Renal cortical epithelial cell (primary cell): ENCODE measurements around the gene PYCARD. TPM values are rescaled to one million over a fixed set of nuclear protein-coding genes. Genes with fewer than 3 reads are reported as not detected.
"Not testable (repeated sequence)": the region's sequence is repeated elsewhere in the genome, so short reads cannot be mapped to it uniquely, and the experiment has no call there.

Source experiments
- DNase-seq: peaks from one replicate; pipeline ENCODE4 v3.0.0-alpha.2; 2011; ENCODE audit warnings: low read depth
- total RNA-seq: library from RNA; depleted of rRNA; stranded (reverse); fragments of >200 nt; gene quantifications from 2 replicates; pipeline ENCODE4 v1.2.3, GENCODE V29; 2014

Gene PYCARD
- total RNA-seq, 1 donor from 2014 or later = 19.9 TPM

DNA sequence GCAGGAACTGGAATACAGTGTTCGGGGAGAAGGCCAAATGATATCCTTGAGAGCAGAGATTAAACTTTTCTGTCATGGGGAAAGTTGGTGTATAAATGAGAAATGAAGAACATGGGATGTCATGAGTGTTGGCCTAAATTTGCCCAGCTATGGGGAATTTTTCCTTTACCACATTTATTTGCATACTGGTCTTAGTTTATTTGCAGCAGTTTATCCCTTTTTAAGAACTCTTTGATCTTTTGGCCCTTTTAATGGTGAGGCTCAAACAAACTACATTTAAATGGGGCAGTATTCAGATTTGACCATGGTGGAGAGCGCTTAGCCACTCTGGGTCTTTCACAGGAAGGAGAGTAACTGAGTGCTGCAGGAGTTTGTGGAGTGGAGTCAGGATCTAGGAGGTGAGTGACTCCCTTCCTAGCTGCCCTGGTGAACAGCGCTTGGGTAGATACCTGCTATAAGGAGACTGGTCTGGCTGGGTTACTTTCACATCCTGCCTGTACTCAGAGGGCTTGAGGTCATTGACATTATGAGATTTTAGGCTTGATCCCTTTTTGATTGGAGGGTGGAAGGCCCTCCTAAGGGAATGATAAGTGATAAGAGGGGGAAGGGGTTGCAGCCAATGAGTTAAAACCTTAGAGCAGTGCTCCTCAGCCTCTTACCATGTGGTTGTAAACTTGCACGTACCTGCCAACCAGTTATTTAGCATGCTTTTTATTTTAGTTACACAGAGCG is 10.7 kb downstream of the PYCARD start:
- no peak for DNase-seq

- no peak for DNase-seq
Measured at GRCh38 chr16:31190818-31191444, 11.6 kb downstream of the PYCARD start.

- DNase-seq = no peak
Measured at GRCh38 chr16:31190061-31190460, 12.5 kb downstream of the PYCARD start.

- DNase-seq = no peak
Measured at GRCh38 chr16:31189412-31189778, 13.2 kb downstream of the PYCARD start.

DNA sequence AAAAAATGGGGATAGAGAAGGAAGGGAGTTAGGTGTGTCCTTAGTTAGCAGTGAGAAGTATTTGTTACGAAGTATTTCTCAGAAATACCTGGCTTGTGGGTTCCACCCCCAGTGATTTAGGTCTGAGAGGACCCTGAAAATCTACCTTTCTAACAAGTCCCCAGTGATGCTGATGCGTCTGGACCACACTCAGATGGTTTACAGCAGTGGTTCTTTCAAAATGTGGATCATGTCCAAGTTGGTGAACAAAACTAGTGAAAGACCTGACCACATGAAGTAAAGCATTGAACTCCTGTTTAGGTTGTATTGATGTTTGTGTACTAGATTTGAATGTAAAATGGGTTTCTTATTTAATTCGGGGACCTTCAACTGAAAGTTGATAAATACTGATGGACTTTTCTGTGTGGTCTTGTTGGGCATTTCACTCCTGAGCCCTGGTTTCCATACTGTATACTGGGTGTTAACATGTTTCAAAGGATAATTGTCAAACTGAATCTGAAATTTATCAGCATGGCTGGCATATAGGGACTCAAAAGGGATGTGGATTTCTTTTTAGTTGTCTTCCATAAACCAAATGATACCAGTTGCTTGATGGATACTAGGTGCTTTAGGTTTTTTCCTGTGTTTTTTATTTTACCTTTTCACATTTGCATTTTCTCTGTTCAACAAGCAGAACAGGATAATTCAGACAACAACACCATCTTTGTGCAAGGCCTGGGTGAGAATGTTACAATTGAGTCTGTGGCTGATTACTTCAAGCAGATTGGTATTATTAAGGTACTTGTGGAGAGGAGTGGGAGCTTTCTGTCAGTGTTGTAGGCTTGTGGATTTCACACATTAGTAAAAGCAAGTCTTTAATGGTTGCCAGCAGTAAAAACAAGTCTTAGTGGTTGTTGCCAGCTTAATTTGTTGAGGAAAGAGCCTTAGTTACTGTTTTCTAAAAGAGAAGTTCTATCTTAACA is 13.8 kb downstream of the PYCARD start:
- no peak for DNase-seq

DNA sequence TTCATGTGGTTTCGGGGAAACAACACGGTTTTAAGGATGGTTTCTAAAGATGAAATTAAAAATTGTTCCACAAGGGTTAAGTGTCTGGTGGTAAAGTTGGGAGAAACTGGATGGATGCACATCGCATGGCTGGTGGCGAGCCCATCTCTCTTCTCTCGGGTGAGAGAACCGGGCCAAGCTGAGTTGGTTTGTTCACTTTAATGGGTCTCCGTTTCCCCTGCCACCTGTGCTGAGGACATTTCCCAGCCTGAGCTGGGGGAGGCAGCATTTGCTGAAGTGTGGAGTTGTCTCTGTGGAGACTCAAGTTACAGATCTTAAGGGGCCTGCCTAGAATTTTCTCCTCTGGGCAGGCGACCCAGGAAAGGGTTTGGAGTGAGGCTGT is 14.8 kb downstream of the PYCARD start:
- DNase-seq = no peak

DNA sequence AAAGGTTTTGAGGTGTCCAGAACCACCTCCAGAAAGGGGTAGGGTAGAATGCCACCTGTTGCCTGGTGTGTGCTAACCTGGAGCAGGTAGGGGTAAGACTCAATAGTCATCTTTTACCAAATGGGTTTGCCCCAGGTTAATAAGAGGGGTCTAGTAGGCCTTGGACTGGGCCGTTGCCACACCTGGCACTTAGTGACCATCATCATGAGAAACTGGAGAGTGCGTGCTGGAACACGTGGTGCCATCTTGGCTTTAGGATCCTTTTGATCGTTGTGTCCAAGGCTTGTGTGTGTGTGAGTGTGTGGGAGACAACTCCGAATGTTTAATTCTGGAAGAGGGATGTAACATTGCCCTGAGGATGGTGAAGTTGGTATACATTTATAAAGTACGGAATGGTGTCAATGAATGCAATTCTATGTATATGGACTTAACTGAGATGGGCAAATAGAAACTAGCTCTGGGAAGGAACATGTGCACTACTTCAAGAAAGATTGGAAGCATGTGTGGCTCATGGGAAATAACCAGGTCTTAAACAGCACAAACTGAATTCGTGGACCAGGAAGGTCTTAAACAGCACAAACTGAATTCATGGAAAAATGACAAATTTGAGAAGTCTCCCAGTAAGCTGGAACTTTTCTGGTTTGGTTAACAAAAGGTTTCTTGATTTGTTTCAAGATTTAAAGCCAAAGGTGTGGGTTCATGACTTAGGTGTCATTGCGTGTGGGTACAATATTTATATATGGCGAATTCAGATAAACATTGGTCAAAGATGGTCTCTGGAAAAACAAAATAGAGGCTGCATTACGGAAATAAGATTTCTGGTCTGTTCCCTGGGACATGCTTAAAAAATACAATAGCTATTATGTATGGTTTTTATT is 15.4 kb downstream of the PYCARD start:
- no peak for DNase-seq

GRCh38 chr16:31186176-31186575 is 16.4 kb downstream of the PYCARD start:
- no peak for DNase-seq

- no peak for DNase-seq
Measured at GRCh38 chr16:31185339-31185738, 17.2 kb downstream of the PYCARD start.

- no peak for DNase-seq
Measured at GRCh38 chr16:31184888-31185287, 17.7 kb downstream of the PYCARD start.

DNA sequence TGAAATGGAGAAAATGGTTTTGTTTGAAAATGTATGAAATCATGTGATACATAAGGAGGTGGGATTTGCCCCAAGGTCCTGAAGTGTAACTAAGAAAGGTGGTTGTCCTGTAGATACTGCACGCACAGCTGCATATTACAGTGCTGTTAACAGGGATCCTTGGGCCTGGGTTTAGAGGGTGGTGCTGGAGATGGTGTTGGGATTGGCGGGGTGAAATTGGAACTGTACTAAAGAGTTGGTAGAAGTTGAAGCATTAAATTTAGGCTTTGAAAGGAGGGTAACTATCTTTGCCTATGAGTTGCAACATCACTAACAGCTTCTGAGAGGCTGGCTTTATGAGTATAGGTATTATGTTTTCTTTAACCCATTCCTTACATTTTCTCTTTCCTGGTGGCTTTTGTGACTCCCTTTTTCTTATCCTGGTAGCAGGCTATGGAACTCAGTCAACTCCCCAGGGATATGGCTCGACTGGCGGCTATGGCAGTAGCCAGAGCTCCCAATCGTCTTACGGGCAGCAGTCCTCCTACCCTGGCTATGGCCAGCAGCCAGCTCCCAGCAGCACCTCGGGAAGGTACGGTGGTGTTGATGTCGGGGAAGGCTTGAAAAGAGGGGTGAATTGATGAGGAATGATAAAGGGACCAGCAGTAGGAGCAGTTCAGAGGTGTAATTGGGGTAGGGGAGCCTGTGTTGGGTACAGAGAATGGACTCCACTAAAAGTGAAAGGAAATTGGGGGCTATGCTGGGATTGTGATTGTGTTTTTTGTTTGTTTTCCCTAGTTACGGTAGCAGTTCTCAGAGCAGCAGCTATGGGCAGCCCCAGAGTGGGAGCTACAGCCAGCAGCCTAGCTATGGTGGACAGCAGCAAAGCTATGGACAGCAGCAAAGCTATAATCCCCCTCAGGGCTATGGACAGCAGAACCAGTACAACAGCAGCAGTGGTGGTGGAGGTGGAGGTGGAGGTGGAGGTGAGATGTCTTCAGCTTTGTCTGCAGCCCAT is 18.8 kb downstream of the PYCARD start:
- DNase-seq = no peak

DNA sequence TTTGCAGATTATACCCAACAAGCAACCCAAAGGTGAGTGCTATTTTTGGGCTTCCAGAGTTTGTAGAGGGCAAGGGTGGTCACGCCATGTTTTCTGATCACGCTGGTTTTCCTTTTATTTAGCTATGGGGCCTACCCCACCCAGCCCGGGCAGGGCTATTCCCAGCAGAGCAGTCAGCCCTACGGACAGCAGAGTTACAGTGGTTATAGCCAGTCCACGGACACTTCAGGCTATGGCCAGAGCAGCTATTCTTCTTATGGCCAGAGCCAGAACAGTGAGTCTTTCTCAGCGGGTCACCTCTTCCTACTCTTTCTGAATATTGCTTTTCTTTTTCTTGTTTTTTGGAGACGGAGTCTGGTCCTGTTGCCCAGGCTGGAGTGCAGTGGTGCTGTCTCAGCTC is 20.2 kb downstream of the PYCARD start:
- no peak for DNase-seq

DNA sequence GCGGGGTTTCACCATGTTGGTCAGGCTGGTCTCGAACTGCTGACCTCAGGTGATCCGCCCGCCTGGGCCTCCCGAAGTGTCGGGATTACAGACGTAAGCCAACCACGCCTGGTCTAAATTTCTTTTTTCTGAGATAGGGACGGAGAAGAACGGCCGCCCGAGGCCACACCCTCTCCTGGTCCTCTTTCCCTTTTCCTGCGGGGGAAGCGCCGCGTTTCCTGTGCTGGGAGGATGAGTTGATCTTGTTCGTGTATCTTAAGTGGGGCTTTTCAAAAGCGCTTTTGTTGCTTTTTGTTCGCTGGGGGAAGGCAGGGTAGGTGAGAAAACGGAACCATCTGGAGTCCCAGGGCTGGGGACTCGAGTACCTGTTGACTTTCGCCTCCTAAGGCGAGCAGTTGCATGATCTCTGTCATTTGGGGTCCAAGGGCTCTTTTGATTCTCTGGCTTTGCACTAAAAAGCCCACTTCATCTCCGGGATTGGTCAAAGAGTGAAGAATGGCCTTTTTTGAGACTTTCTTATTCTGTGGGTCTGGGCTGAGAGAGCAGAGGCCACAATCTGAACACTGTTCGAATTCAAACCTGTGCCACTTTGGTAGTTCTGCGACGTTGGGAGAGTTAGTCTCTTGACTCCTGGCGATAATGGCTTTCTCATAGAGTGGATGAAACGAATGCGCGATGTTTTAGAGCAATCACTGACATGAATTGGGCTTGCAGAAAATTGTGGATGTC is 21.3 kb downstream of the PYCARD start:
- no peak for DNase-seq

- peak; percentile 47 for DNase-seq
Measured at GRCh38 chr16:31179747-31180459, 22.7 kb downstream of the PYCARD start, which contains the start of gene FUS. Gene FUS, plus strand, starts transcription at chr16:31180139. Its CDS starts 76 bp downstream, at chr16:31180215.

DNA sequence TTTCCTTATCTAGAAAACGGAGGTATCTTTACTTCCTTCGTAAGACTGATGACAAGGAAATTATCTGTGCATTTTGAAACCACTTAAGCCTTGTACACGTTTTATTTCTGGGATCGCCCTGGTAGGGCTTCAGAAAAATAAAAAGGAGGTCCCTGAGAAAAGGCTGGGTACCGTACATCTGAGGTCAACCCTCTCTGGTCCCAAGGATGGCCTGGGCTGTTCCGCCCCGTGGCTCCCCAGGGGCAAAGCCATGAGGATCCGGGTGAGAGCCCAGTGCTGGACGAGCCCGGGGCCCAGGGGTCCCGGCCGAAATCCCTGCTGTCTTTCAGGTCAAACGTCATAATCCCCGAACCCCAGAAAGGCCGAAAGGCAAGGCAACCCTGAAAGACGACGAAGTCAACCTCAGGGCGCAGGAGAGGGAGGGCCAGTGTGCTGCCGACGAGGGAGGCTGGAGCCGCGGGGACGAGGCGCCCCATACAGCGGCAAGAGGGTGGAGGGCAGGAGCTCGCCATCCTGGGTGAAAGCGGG is 23.3 kb downstream of the PYCARD start:
- no peak for DNase-seq

- peak; percentile 98 for DNase-seq
Measured at GRCh38 chr16:31177136-31177535, 25.4 kb downstream of the PYCARD start.

GRCh38 chr16:31170048-31170447 is 32.5 kb downstream of the PYCARD start:
- DNase-seq = not testable (repeated sequence)

DNA sequence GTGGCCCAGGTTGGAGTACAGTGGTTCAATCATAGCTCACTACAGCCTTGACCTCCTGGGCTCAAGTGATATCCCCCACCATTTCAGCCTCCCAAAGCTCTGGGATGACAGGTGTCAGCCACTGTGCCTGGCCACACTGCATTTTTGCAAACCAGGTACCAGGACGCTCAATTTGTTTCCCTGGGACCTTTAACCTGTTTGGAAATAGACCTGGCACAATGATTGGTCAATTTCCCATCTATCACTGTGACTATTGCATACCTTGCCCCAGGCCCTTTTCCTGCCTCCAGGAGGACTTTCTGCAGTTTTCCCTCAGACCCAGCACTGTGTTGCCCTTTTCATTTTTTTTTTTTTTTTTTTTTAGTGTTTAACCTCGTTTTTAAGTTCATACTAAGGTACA is 33.7 kb downstream of the PYCARD start:
- peak; percentile 45 for DNase-seq

- DNase-seq = no peak
Measured at GRCh38 chr16:31167315-31167714, 35.2 kb downstream of the PYCARD start.
